ENCODE measurements around the gene TEX261.

TEX261 gene

DNA sequence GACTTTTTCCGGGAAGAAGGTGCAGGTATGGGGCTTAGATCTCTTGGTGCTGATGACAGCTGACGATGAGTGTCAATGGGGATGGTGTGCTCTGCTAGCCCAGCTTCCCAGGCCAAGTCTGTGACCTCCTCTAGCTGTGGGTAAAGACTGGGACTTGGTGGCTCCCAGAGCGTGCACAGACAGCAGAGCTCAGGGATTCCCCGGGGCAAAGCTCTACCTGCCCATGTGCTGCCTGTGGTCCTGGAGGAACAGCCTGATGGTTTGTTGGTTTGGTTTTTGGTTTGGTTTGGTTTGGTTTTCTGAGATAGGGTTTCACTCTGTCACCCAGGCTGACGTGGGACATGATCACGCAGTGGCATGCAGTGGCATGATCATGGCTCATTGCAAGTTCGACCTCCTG is 39.8 kb downstream of the TEX261 start:
- no peak for DNase-seq

DNA sequence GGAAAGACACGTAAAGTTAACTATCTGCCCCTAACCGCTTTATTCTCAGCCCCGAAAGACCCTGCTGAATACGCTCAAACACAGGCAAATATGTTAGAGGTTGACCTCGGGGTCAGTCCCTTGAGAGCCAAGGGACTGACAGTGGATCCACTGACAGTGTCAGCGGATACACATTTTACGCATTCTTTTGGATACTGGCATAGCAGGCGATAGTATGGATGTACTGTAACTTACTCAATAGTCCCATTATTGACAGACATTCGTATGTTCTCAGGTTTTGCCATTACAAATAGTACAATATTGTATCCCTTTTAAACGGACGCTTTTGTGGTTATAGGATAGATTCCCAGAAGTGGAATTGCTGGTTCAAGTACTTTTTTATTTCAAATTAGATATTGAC is 45.6 kb downstream of the TEX261 start:
- DNase-seq, result no peak

DNA sequence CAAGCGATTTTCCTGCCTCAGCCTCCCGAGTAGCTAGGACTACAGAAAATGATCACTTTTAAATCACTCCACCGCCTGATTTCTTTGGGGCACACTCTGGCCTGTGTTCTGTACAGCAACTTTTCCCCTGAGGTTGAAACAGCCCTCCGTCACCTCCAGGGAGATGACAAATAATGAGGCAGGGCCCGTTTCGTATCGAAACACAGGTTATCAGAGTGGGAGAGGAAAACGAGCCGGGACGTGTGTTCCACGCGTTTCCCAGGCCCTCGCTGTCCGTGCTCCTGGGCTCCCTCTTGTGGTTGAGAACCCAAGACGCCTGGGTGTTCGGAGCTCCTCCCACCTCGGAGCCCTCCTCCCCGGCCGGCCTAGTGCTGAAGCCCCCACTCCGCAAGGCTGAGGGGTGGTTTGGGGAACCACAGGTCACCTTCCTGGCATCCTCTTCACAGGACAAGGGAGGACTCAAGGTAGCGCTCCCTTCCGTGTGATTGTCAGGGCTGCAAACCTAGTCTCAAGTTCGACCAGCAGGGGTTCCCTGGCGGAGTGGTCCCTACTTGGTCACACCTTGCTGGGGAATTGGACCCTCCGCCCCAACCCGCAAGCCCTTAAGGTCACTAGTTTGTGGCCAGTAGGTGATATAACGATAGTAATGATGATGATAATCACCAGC is 46.2 kb downstream of the TEX261 start:
- DNase-seq, result no peak

DNA sequence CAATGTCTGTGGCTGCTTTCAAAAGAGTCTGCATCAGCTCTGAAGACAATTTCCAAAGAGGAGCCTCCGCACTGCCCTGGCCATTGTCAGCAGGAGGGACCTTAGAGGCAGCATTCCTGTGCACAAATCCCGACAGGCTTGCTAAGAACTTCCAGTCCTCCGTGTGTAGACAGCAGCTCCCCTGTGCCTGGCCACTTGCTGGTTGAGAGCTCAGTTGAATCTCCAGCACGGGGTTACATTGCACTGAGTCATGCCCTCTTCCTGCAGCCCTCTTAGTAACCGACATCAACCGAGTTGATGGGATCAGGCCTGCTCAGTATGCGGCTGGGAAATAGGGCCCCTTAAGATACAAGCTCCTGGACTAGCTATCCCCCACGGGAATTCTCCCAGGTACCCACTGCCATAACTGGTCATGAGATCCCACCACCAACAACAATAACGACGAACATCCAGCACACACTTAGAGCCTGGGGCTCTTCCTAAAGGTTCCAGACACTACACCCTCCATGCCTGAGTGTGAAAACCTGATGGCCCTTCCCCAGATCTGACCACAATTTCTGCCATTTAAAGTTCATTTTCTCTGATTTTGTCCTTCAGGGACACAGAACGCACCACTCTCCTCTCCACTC is 47.0 kb downstream of the TEX261 start:
- no peak for DNase-seq

DNA sequence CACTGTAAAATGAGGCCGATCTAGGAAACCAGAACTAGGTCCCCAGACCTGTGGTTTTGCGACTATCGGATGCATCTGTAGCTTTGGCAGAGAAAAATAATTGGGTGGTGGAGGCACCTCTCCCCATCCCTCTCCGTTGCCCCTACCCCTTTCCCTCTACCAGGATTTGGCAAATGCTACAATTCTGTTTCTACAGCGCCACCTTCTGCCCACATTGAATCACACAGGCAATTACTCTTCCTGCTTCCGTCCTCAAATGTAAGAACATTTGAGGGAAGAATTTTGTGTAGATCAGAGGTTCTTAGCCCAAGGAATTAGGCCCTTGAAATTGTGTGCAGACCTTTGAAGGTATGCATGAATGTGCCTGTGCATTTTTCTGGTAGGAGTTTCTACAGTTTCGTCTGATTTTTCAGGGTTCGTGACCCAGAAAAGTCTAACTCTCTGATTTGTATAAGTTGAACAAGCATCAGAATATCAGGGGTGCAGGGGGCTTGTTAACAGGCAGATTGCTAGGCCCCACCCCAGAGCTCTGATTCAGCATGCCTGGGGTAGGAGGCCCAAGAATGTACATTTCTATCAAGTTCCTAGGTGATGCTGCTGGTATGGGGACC is 47.7 kb downstream of the TEX261 start:
- DNase-seq, result no peak

DNA sequence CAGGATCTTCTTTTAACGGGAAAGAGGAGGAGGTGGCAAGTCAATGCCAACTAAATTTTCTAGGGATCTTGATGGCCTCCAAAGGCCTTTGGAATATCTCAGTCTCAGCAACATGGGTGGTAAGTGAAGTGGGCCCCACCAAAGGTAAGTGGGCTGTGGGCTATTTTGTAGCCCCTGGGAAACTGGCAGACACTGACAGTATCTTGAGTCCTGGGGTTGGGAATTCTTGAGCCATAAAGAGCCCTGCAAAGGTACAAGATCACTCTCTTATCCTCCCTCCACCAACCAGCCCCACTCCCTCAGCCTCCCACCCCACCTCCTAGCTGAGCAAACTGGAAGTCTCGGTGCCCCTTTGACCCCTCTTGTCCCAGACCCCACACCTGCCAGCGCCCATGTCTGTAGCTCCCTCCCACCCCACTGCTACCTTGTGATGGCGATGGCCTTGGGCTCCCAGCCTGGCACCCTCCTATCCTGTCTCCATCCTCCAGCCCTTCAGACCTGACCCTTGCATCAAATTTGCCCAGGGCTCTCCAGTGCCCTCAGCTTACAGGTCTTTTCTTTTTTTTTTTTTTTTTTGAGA is 50.5 kb downstream of the TEX261 start:
- DNase-seq, result no peak

DNA sequence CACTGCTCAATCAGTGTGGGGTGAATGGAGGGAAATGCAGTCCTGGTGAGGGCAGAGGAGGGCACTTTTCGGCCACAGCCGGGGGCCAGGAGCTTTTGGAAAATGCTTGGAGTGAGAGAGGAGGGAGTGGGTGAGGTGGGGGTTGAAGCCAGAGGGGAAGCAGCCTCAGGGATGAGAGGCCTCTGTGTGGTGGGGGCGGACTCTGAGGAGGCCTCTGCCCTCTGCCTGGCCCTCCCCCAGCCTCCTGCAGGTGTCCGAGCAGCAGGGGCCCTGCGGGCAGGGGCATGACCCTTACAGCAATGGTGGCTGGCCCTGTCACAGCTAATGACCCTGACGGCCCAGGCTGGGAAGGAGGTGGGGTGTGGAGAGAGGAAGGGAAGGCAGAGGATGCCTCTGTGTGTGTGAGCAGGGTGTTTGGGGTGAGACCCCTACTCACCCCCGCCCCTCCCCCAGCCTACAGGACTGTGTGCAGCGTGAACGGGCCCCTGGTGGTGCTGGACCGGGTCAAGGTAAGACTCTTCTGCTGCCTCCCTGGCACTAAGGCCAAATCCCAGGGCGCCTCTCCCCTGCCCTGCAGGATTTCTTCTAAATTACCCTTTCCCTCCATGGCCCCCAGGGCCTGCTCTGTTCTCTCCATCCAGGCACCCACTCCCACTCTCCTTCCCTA is 51.3 kb downstream of the TEX261 start:
- no peak for DNase-seq

DNA sequence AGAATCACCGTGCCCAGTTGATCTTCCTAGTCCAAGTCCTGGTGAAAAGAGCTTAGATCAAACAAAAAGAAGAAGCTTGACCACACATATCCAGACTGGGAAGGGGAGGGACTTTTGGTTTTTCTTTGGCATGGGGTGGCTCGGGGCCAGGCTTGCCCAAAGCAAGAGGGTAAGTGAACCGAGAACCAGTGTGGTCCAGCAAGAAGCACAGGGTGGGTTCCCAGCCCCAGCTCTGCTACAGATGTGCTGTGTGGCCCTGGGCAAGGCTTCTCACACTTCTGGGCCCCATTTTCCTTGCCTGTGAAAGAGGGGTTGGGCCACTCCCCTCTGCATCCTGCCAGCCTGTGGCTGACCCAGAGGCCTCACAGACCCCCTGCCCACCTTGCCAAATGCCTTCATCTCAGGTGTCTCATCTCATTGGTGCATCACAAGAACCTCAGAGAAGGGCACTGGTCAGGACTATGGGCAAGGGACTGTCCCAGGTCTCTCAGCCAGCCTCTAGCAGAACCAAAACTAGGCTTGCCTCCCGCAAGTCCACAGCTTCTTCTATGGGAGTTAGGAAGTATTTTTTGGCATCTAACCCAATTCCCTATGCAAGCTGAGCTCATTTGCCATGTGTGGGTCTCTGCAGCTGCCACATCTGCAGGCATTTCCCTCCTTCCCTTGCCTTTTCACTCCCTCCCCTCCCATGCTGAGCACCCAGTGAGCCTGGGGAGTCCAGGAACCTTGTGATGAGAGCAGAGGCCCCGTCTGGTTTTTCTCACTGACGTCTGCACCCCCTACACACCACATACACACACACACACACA is 52.1 kb downstream of the TEX261 start:
- DNase-seq, result no peak

DNA sequence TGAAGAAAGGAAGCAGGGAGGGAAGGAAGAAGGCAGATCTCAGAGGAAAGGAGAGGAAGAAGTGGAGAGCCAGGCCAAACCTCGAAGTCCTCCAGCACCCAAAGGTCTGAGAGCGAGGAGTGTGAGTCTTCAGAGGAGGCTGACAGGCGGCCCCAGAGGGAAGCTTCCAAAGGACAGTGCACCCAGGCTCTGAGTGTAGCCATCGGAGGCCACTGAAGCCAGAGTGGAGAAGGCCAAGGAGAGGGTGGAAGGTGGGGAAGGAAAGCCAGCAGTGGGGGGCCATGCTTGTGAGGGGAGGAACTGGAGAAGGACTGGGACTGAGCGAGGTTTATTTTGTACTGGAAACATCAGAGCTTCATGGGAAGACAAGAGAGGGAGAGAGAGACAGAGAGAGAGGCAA is 53.0 kb downstream of the TEX261 start:
- no peak for DNase-seq

DNA sequence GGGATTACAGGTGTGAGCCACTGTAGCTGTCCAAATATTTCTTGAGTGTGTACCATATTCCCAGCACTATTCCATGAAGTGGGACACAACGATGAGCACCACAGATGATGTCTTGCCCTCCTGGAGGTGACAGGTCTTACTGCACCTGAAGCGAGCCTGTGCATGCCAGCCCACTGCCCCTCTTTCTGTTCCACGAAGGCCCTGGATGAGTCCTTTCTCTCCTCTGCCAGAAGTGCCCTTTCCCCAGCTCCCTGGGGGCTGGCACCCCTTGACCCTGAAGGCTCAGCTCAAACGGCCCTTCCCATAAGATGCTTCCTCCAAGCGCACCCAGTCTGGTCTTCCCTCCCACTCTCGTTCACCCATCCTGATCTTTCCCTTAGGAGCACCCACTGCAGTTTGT is 53.5 kb downstream of the TEX261 start:
- no peak for DNase-seq

DNA sequence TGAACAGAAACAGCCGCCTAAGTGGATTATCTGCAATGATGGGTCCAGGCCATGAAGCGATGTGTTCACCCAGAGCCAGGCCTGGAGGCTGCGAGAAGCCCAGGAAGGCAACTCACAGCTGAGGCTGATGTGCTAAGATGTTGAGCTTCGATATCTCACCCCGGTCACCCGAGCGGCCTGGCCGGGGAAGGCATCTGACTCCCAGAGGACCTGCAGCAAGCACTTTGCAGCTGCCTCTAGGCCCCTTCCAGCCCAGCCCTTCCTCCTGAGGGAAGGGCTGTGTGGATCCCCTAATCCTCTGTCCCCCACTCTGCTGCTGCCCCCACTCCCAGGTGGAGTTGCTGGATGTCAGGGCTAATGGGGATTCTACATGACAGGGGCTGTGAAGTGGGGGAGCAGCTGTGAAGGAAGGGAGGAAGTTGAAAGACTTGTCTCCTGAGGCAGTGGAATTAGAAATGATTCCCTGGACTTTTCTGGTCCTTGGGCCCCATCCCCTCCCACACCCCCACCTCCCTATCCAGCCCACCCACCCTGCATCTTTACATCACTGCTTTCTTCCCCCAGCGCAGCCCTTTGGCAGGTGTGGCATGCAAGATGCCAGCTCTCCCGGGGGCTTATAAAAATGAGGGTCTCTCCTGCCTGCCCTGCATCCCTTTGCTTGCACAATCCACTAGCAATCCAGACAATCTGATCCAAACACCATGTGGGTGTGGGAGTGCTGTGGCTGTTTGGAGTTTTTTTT is 54.7 kb downstream of the TEX261 start:
- no peak for DNase-seq

DNA sequence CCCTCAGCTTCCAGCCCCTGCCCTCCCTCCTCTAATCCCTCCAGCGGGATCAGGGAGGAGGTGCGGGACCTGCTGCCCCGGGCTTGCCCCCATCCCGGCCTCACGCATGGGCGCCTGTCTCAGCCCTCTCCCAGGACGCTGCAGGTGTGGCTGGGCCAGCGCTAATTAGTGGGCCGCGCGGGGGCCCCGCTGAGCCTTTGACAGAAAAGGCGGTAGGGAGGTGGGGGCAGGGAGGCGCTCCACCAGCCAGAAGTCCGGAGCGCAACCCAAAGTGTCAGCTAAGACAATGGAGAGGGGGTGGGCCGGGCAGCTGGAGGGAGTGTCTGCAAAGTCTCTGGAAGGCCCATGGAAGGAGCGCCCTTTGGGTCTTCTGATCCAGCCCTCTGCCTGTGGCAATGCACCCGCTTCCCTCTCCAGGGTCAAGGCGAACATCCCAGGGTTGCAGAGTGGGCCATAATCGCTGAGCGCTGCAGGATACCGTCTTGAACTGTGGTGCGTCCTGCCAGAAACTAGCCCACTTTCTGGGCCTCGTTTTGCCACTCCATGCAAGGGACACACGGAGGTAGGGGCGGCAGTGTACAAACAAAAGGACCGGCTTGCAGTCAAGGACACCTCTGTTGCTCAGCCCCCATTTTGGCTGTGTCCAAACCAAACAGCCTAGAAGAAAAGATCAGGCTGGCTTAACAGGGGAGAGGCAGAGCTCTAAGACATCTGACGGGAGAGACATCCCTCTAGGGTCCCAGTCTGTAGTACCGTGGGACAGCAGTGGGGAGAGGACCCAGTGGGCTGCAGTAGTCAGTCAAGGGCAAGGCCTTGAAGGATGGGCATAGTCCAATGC is 55.5 kb downstream of the TEX261 start:
- DNase-seq, result no peak

DNA sequence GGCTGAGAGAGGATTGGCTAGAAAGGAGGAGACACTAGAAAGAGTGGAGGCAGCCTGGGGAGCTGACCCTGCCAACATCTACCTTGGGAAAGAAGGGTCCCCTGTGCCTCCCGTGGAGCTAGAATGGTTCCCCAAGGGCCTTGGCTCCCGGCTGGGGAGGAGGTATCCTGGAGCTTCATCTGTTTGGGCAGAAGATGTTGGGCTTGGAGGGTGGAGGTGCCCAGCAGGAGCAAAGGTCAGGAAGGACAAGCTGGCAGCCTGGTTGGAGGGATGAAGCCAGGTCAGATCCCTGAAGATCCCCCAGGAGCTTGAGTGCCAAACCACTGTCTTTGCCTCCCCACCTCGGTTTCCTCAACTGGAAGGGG is 56.1 kb downstream of the TEX261 start:
- DNase-seq, result no peak

DNA sequence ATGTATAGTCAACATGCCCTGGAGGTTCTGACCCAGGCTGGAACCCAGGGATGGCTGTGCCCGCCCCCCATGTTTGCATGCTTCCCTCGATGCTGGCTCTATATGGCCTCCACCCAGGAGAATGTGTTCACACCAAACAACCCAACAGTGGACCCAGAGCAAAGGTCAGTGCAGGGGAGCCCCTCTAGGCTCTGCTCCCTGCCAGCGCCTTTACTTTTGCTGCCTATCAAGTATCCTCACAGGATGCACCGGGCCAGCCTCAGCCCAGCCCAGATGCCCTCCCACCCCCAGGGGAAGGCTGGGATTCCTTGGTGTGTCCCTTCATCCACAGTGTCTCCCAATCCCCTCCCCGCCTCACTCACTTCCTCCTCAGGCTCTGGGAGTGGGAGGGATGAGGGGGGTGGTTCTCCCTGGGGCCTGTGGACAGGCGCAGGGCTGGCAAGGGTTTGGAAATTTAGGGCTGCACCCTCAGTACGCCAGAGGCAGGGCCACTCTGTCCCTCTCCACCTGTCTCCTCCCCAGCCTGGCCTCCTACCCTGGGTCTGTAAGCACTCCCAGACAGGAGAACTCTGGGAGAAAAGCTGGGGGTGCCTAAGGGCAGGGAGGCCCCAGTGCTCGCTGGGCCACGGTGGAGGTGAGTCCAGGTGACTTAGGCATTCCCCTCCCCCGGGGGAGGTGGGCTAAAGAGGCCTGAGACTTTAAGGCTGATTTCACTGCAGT is 56.6 kb downstream of the TEX261 start:
- no peak for DNase-seq

DNA sequence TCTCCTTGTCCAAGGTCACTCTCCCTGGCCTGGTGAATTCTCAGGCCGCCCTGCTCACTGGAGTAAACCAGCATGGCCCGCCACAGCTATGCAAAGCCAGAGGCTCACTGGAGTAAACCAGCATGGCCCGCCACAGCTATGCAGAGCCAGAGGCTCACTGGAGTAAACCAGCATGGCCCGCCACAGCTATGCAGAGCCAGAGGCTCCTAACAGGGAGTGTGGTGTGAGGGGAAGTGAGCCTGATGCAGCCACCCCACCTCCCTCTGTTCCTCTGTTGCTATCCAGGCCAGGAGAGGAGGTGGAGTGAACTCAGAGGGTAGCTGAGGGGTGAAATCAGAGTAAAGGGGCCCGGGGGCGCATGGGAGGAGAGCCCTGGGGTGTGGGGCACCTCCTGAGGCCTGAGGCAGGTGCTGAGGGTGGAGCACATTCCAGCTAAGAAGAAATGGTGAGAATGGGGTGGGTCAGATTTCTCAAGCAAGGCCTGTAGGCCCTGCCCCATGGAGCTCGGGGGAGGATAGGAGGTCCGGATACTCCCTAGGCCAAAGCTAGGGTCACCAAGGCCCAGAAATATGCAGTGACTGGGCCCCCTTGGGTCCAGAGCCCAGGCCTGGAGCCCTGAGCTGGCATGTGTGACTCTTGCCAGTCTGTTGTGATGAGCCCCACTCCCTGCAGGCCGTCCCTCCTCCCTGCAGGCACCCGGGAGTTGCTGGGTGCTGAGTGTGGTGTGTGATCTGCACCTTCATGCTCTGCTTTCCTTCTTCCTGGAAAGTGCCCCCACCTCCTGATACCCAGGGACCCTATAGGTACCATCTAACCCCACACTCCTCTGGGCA is 57.5 kb downstream of the TEX261 start:
- DNase-seq, result no peak

DNA sequence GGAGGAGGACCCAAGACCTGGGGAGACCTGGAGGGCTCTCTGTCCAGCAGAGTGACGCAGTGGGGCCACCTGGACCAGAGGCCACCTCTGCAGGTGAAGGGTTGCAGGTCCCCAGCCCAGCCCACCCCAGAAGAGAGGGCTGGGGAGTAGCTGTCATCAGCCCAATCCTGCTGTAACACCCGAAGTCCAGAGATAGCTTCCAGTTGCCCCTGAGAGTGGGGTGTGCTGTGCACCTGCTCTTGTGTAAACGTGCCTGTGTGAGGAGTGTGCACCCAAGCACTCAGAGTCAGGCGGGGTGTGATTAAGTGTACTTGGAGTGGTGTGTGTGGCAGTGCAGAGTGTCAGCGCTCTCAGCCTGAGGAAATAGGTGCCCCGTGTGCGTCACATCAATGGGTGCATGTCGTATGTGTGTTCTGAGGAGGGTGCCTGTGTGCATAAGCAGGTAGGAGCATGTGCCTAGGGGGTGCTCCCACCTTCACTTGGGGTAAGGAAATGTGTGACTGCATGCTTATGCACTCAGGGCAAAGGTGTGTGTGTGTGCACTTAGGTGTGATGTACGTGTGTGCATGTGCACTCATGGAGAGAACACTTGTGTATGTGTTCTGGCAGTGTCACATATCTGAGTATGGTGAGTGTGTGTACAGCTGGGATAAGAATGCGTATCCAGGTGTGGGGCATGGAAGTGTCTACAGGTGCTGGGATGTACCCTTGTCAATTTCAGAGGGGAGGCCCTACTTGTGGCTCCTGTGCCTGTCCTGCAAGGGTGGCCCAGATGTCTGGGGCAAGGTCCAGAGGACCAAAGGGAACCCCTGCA is 58.3 kb downstream of the TEX261 start:
- DNase-seq, result no peak
